Osteoblast (primary cell): ENCODE results near the gene TAF10. TPM values are rescaled to one million over a fixed set of nuclear protein-coding genes. Genes with fewer than 3 reads are reported as not detected.

Experiments
- DNase-seq: peaks from one replicate; pipeline ENCODE4 v3.0.0; 2011; ENCODE audit warnings: low spot score, mixed read lengths; ENCODE audit not compliant: insufficient read length; ENCODE audit errors: missing footprints
- H2AFZ ChIP-seq: 2 replicates; pipeline ENCODE4 v1.6.0; 2011; ENCODE audit warnings: mild to moderate bottlenecking, low read length
- H3K27ac ChIP-seq: 2 replicates; pipeline ENCODE4 v1.5.1; 2011; ENCODE audit warnings: mild to moderate bottlenecking, low read depth, low read length, moderate library complexity
- H3K27me3 ChIP-seq: 2 replicates; pipeline ENCODE4 v1.6.0; 2012; ENCODE audit warnings: mild to moderate bottlenecking, control low read depth, inconsistent platforms, low read length, moderate library complexity; ENCODE audit not compliant: insufficient read depth
- H3K36me3 ChIP-seq: 2 replicates; pipeline ENCODE4 v1.5.1; 2011; ENCODE audit warnings: mild to moderate bottlenecking, low read length, control low read depth, moderate library complexity; ENCODE audit not compliant: insufficient read depth
- H3K4me1 ChIP-seq: 2 replicates; pipeline ENCODE4 v1.5.1; 2011; ENCODE audit warnings: mild to moderate bottlenecking, low read length, control low read depth, moderate library complexity; ENCODE audit not compliant: insufficient read depth
- H3K4me2 ChIP-seq: 2 replicates; pipeline ENCODE4 v1.6.0; 2011; ENCODE audit warnings: mild to moderate bottlenecking, low read length; ENCODE audit not compliant: insufficient read depth
- H3K4me3 ChIP-seq: fragments of 200-600 bp; sonication (generic); 3 replicates; pipeline ENCODE4 v1.5.1; 2012; ENCODE audit warnings: mild to moderate bottlenecking, low read length, inconsistent platforms; ENCODE audit not compliant: insufficient read depth
- H3K79me2 ChIP-seq: 2 replicates; pipeline ENCODE4 v1.6.0; 2012; ENCODE audit warnings: mild to moderate bottlenecking, low read length, control low read depth, inconsistent platforms; ENCODE audit not compliant: insufficient read depth
- H3K9me3 ChIP-seq: 2 replicates; pipeline ENCODE4 v1.5.1; 2011; ENCODE audit warnings: low read depth, low read length, control low read depth
- H4K20me1 ChIP-seq: 2 replicates; pipeline ENCODE4 v1.6.0; 2012; ENCODE audit warnings: mild to moderate bottlenecking, low read length, control low read depth; ENCODE audit not compliant: insufficient read depth
- total RNA-seq: library from RNA; depleted of rRNA; stranded (reverse); fragments of >200 nt; gene quantifications from 2 replicates; pipeline ENCODE4 v1.2.3, GENCODE V29; 2012
- TF ChIP-seq, protein P1 (sequence below): IDR thresholded peaks from 2 replicates; pipeline ENCODE4 v1.5.1; 2011; ENCODE audit warnings: mild to moderate bottlenecking, low read depth, low read length, moderate library complexity; ENCODE audit errors: extremely low read depth

Gene TAF10
- total RNA-seq, 1 donor, result 23.5 TPM

DNA sequence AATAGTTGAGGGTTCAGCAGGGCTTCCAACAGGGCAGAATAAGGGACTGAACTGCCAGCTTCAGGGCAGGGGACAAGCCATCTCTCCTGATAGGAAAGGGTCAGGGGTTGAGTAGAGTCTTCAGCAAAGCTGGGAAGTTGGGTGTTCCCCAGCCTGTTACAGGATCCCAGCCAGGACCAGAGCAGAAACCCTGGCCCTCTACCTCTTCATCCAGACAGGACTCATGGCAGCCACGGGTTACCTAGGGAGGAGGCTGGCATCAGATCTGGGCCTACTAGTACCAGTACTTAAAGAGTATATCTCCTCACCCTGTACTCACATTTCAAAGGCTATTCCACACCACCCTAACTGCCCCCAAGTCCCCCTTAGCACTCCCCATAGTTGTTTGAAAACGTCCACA, 2.4 kb upstream of the TAF10 start:
- Histone ChIP-seq H2AFZ (no peak overlapping the region), H3K27ac (no peak overlapping the region), H3K79me2 (peaks cover 47% of the 10 kb centered on the region), H3K4me3 (no peak overlapping the region), H3K27me3 (no peaks in the 10 kb centered on the region), H3K9me3 (no peaks in the 10 kb centered on the region), H3K36me3 (peaks cover 46% of the 10 kb centered on the region), H3K4me1 (peaks cover 44% of the 10 kb centered on the region), H4K20me1 (peaks cover 12% of the 10 kb centered on the region), H3K4me2 (no peak overlapping the region)
- DNase-seq, result no peak
- TF ChIP-seq, protein P1, sequence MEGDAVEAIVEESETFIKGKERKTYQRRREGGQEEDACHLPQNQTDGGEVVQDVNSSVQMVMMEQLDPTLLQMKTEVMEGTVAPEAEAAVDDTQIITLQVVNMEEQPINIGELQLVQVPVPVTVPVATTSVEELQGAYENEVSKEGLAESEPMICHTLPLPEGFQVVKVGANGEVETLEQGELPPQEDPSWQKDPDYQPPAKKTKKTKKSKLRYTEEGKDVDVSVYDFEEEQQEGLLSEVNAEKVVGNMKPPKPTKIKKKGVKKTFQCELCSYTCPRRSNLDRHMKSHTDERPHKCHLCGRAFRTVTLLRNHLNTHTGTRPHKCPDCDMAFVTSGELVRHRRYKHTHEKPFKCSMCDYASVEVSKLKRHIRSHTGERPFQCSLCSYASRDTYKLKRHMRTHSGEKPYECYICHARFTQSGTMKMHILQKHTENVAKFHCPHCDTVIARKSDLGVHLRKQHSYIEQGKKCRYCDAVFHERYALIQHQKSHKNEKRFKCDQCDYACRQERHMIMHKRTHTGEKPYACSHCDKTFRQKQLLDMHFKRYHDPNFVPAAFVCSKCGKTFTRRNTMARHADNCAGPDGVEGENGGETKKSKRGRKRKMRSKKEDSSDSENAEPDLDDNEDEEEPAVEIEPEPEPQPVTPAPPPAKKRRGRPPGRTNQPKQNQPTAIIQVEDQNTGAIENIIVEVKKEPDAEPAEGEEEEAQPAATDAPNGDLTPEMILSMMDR, result no peak

DNA sequence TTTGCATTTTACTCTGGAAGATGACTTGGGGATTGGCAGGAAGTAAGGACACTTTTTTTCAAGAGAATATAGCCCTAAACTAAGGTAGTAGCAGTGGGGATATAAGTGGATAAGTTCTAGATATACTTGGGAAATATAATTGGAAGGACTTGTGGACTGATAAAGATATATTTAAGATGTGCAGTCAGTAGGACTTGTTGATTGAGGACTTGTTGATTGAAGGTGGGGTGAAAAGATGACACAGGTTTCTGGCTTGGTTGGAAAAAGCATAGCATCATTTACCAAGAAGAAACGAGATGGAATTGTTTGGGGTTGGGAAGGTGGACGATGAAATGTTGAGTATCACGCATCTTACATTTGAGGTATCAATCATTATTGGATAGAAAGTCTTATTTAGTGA, 1.5 kb upstream of the TAF10 start:
- no peak overlapping the region for H2AFZ ChIP-seq
- H3K79me2 ChIP-seq, result peaks cover 49% of the 10 kb centered on the region
- H3K9me3 ChIP-seq, result no peaks in the 10 kb centered on the region
- H4K20me1 ChIP-seq, result peaks cover 12% of the 10 kb centered on the region
- peak overlapping the region; percentile 93 for H3K27ac ChIP-seq
- H3K4me1 ChIP-seq, result peaks cover 51% of the 10 kb centered on the region
- TF ChIP-seq, protein P1, result no peak
- H3K27me3 ChIP-seq, result no peaks in the 10 kb centered on the region
- no peak for DNase-seq
- peaks cover 56% of the 10 kb centered on the region for H3K36me3 ChIP-seq
- no peak overlapping the region for H3K4me3 ChIP-seq
- no peak overlapping the region for H3K4me2 ChIP-seq

DNA sequence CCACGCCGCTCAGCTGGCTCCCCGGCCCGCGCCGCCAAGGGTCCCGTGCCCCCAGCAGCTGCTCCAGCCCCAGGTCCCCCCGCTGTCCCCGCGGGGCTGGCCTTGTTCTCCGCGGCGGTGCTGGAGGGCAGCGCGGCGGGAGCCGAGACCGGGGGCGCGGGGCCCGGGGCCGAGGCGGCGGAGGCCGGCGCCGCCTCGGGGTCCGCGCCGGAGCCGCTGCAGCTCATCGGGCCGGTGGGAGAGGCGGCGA, 128 bp downstream of the TAF10 start:
- Histone ChIP-seq H3K36me3 (peaks cover 65% of the 10 kb centered on the region), H3K27ac (peak overlapping the region; percentile 65), H3K4me1 (peaks cover 52% of the 10 kb centered on the region), H3K27me3 (no peaks in the 10 kb centered on the region), H3K9me3 (no peaks in the 10 kb centered on the region), H3K4me3 (peak overlapping the region; percentile 78), H3K4me2 (peak overlapping the region; percentile 99), H3K79me2 (peaks cover 48% of the 10 kb centered on the region), H2AFZ (no peak overlapping the region), H4K20me1 (peaks cover 12% of the 10 kb centered on the region)
- no peak for DNase-seq
- TF ChIP-seq, protein P1, result no peak

DNA sequence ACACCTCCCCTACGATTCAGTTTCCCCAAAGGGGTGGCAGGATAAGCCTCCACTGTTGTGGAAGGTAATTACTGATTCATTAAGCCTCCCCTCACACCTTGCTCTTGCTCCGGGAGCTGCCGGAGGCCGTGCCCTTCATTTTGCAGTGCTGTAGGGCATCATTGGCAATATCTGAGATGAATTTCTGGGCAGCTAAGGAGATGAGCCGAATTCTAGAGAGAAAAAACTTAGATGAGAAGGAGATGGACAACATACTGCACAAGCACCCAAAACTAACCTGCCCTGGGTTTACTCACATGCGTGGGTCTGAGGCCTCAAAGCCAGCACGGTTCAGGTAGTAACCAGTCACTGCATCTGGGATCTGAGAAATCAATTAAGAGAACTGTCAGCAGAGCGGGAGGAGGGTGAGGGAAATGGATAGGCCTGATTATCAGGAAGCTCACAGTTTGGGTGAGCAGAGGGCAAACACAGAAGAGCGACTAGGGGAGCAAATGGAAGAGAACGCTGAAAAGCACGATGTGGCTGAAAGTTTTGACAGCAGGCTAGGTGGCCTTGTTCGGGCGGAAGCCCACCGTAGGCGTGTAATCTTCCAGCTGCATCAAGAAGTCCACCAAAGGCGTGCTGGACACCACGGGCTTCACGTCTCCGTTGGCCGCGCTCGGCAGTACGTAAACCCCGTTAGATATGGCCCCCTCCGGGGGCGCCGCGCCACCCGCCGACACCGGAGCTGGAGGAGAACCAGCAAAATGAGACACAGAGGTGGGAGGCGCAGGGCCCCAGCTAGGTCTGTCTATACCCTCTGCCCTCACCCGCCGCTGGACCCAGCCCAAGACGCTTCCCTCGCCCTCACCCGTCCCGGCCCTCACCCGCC, 689 bp downstream of the TAF10 start:
- Histone ChIP-seq H3K36me3 (peaks cover 63% of the 10 kb centered on the region), H3K4me1 (peaks cover 52% of the 10 kb centered on the region), H3K4me3 (peak overlapping the region; percentile 78), H3K27me3 (no peaks in the 10 kb centered on the region), H2AFZ (no peak overlapping the region), H3K9me3 (no peaks in the 10 kb centered on the region), H3K4me2 (peak overlapping the region; percentile 82), H3K79me2 (peaks cover 49% of the 10 kb centered on the region), H3K27ac (peak overlapping the region; percentile 65), H4K20me1 (peaks cover 12% of the 10 kb centered on the region)
- no peak for DNase-seq
- TF ChIP-seq, protein P1, result no peak
